HepG2 (cell line): ENCODE data around the gene APC2. TPM values are rescaled to one million over a fixed set of nuclear protein-coding genes. Genes with fewer than 3 reads are reported as not detected.

Source experiments
- BATF2 ChIP-seq: sonication (generic); formaldehyde crosslinking; IDR thresholded peaks from 2 replicates; pipeline ENCODE4 v1.8.0; 2022; ENCODE audit warnings: mild to moderate bottlenecking, missing genetic modification reagents, moderate library complexity
- CREB1 ChIP-seq, 2 experiments: fragments of 450-650 bp in 1 of 2; IDR thresholded peaks; 2 replicates each; pipeline ENCODE4 v1.6.1; 2016 to 2017; ENCODE audit warnings: control low read depth in 1 of 2, mild to moderate bottlenecking in 1 of 2, missing compliant biosample characterization in 1 of 2, missing genetic modification characterization in 1 of 2
- E2F5 ChIP-seq: sonication (generic); formaldehyde crosslinking; conservative IDR thresholded peaks from 2 replicates; pipeline ENCODE4 v1.4.0; 2020; ENCODE audit warnings: missing genetic modification reagents
- GABPB1 ChIP-seq: IDR thresholded peaks from 2 replicates; pipeline ENCODE4 v1.6.1; 2016; ENCODE audit warnings: mild to moderate bottlenecking, missing genetic modification reagents, moderate library complexity, missing compliant biosample characterization
- KDM1A ChIP-seq: IDR thresholded peaks from 2 replicates; pipeline ENCODE4 v1.6.1; 2016; ENCODE audit warnings: missing compliant biosample characterization
- KLF12 ChIP-seq: sonication (generic); formaldehyde crosslinking; IDR thresholded peaks from 2 replicates; pipeline ENCODE4 v1.4.0; 2020; ENCODE audit warnings: missing genetic modification reagents, borderline replicate concordance
- MAX ChIP-seq: IDR thresholded peaks from 2 replicates; pipeline ENCODE4 v1.6.1; 2012; ENCODE audit warnings: inconsistent platforms
- MEIS2 ChIP-seq: sonication (generic); formaldehyde crosslinking; IDR thresholded peaks from 2 replicates; pipeline ENCODE4 v1.9.0; 2021; ENCODE audit warnings: mild to moderate bottlenecking, missing genetic modification reagents
- MIER3 ChIP-seq: IDR thresholded peaks from 2 replicates; pipeline ENCODE4 v1.6.1; 2016; ENCODE audit warnings: missing compliant biosample characterization, borderline replicate concordance
- SIN3A ChIP-seq: IDR thresholded peaks from 2 replicates; pipeline ENCODE4 v1.6.1; 2011; ENCODE audit warnings: low read depth, mild to moderate bottlenecking, control low read depth, low read length, borderline replicate concordance
- SMARCE1 ChIP-seq: fragments of 450-650 bp; IDR thresholded peaks from 2 replicates; pipeline ENCODE4 v1.6.1; 2017; ENCODE audit warnings: borderline replicate concordance
- SP4 ChIP-seq: sonication (generic); formaldehyde crosslinking; IDR thresholded peaks from 2 replicates; pipeline ENCODE4 v1.8.1; 2023; ENCODE audit warnings: mild to moderate bottlenecking, missing genetic modification reagents
- SPEN ChIP-seq: sonication (generic); formaldehyde crosslinking; IDR thresholded peaks from 2 replicates; pipeline ENCODE4 v1.5.1; 2020; ENCODE audit warnings: low read depth, mild to moderate bottlenecking, missing genetic modification reagents
- YEATS2 ChIP-seq: sonication (generic); formaldehyde crosslinking; IDR thresholded peaks from 2 replicates; pipeline ENCODE4 v1.4.0; 2020; ENCODE audit warnings: missing genetic modification reagents, borderline replicate concordance
- YEATS4 ChIP-seq: sonication (generic); formaldehyde crosslinking; IDR thresholded peaks from 2 replicates; pipeline ENCODE4 v1.4.0; 2020; ENCODE audit warnings: missing genetic modification reagents, borderline replicate concordance
- ZNF572 ChIP-seq: sonication (generic); formaldehyde crosslinking; IDR thresholded peaks from 2 replicates; pipeline ENCODE4 v1.5.1; 2020; ENCODE audit warnings: mild to moderate bottlenecking, missing genetic modification reagents
- polyA plus RNA-seq, 8 experiments: library from polyadenylated mRNA; depleted of rRNA in 3 of 8; stranded (reverse) in 7 of 8; unstranded in 1 of 8; fragments of >200 nt; fragmentation: Illumina TruSeq in 4 of 8; extraction: Trizol in 4 of 8; gene quantifications; 2 replicates each; pipeline versions ENCODE4 v1.2.1 to v1.2.3, GENCODE V29; 2011 to 2016; ENCODE audit warnings: low read depth in 4 of 8, missing spikeins in 1 of 8, mixed read lengths in 1 of 8; ENCODE audit not compliant: insufficient read depth in 1 of 8
- total RNA-seq, 5 experiments: library from RNA; depleted of rRNA; stranded (reverse); fragments of >200 nt; fragmentation: Illumina TruSeq; extraction: Trizol; gene quantifications; 2 replicates each; pipeline ENCODE4 v1.2.3, GENCODE V29; 2016; ENCODE audit warnings: low read depth in 1 of 5
- TF ChIP-seq, protein P1 (sequence below), 2 experiments: sonication (generic) in 1 of 2; formaldehyde crosslinking in 1 of 2; IDR thresholded peaks; 2 replicates each; pipeline versions ENCODE4 v1.4.0 to v1.6.1; 2018 to 2020; ENCODE audit warnings: missing genetic modification reagents in 2 of 2, borderline replicate concordance in 1 of 2, low read depth in 1 of 2, mild to moderate bottlenecking in 1 of 2, missing biosample characterization in 1 of 2
- TF ChIP-seq, protein P2 (sequence below): sonication (generic); formaldehyde crosslinking; IDR thresholded peaks from 2 replicates; pipeline ENCODE4 v1.4.0; 2020; ENCODE audit warnings: missing genetic modification reagents
- TF ChIP-seq, protein P3 (sequence below): sonication (generic); formaldehyde crosslinking; IDR thresholded peaks from 2 replicates; pipeline ENCODE4 v1.4.0; 2020; ENCODE audit warnings: missing genetic modification reagents; ENCODE audit errors: not compliant biosample characterization
- TF ChIP-seq, protein P4 (sequence below): sonication (generic); formaldehyde crosslinking; IDR thresholded peaks from 2 replicates; pipeline ENCODE4 v1.5.0; 2020; ENCODE audit warnings: mild to moderate bottlenecking, missing genetic modification reagents

APC2 gene
- total and polyA plus RNA-seq, 2 of the 13 experiments (the other 11 are each of a cell fraction or from before 2014, with no cell fraction given), result 0.08 to 0.22 TPM

- TF ChIP-seq ZNF572 (no peak), YEATS4 (CRISPR knock-in tag) (0 out of 2 replicates have a peak, but pooled peaks have one; percentile 23), SP4 (CRISPR knock-in tag) (no peak), BATF2 (CRISPR knock-in tag) (no peak), MIER3 (CRISPR knock-in tag) (no peak), SIN3A (peak; percentile 33; the same call in 1 of the 2 replicates), MAX (peak; percentile 68), MEIS2 (CRISPR knock-in tag) (peak; percentile 14; the same call in 1 of the 2 replicates), KLF12 (no peak), KDM1A (CRISPR knock-in tag) (peak; percentile 99), GABPB1 (peak; percentile 93), CREB1 (IDR thresholded peaks at IDR 0.05) (no peak), CREB1 (CRISPR knock-in tag; IDR thresholded peaks at IDR 0.05) (no peak), SMARCE1 (no peak), E2F5 (CRISPR knock-in tag) (no peak), YEATS2 (CRISPR knock-in tag) (peak; percentile 38; the same call in 1 of the 2 replicates), SPEN (CRISPR knock-in tag) (peak; percentile 70)
- TF ChIP-seq, protein P1, sequence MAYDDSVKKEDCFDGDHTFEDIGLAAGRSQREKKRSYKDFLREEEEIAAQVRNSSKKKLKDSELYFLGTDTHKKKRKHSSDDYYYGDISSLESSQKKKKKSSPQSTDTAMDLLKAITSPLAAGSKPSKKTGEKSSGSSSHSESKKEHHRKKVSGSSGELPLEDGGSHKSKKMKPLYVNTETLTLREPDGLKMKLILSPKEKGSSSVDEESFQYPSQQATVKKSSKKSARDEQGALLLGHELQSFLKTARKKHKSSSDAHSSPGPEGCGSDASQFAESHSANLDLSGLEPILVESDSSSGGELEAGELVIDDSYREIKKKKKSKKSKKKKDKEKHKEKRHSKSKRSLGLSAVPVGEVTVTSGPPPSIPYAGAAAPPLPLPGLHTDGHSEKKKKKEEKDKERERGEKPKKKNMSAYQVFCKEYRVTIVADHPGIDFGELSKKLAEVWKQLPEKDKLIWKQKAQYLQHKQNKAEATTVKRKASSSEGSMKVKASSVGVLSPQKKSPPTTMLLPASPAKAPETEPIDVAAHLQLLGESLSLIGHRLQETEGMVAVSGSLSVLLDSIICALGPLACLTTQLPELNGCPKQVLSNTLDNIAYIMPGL (CRISPR knock-in tag; IDR thresholded peaks at IDR 0.05; ENCODE audit: borderline replicate concordance in 1 of 2, low read depth in 1 of 2), result peak in 1 of 2 experiments; percentile 54; a peak in 1 of 4 replicates
- TF ChIP-seq, protein P2, sequence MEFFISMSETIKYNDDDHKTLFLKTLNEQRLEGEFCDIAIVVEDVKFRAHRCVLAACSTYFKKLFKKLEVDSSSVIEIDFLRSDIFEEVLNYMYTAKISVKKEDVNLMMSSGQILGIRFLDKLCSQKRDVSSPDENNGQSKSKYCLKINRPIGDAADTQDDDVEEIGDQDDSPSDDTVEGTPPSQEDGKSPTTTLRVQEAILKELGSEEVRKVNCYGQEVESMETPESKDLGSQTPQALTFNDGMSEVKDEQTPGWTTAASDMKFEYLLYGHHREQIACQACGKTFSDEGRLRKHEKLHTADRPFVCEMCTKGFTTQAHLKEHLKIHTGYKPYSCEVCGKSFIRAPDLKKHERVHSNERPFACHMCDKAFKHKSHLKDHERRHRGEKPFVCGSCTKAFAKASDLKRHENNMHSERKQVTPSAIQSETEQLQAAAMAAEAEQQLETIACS (CRISPR knock-in tag), result peak; percentile 36; the same call in 1 of the 2 replicates
- TF ChIP-seq, protein P3, sequence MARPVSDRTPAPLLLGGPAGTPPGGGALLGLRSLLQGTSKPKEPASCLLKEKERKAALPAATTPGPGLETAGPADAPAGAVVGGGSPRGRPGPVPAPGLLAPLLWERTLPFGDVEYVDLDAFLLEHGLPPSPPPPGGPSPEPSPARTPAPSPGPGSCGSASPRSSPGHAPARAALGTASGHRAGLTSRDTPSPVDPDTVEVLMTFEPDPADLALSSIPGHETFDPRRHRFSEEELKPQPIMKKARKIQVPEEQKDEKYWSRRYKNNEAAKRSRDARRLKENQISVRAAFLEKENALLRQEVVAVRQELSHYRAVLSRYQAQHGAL, result no peak
- TF ChIP-seq, protein P4, sequence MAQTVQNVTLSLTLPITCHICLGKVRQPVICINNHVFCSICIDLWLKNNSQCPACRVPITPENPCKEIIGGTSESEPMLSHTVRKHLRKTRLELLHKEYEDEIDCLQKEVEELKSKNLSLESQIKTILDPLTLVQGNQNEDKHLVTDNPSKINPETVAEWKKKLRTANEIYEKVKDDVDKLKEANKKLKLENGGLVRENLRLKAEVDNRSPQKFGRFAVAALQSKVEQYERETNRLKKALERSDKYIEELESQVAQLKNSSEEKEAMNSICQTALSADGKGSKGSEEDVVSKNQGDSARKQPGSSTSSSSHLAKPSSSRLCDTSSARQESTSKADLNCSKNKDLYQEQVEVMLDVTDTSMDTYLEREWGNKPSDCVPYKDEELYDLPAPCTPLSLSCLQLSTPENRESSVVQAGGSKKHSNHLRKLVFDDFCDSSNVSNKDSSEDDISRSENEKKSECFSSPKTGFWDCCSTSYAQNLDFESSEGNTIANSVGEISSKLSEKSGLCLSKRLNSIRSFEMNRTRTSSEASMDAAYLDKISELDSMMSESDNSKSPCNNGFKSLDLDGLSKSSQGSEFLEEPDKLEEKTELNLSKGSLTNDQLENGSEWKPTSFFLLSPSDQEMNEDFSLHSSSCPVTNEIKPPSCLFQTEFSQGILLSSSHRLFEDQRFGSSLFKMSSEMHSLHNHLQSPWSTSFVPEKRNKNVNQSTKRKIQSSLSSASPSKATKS (CRISPR knock-in tag), result no peak
These were observed 63.0 kb downstream of the APC2 start, which contains the start of gene ADAMTSL5 (continued) for GRCh38 chr19:1512671-1513498.
